Parathyroid adenoma (tissue), 2 donors: ENCODE measurements around the gene CACNA1C.

Experiments
- H2AFZ ChIP-seq: fragments of 300-600 bp; sonication (generic); one replicate; pipeline ENCODE4 v1.7.0; 2017; ENCODE audit warnings: antibody characterized with exemption, mild to moderate bottlenecking
- H3K27ac ChIP-seq: fragments of 300-600 bp; sonication (generic); one replicate; pipeline ENCODE4 v1.7.0; 2017
- H3K27me3 ChIP-seq: fragments of 300-600 bp; sonication (generic); one replicate; pipeline ENCODE4 v1.7.0; 2017; ENCODE audit warnings: low read length; ENCODE audit not compliant: control insufficient read depth, insufficient read depth
- H3K36me3 ChIP-seq: fragments of 300-600 bp; sonication (generic); one replicate; pipeline ENCODE4 v1.7.0; 2017; ENCODE audit warnings: low read length; ENCODE audit not compliant: control insufficient read depth, insufficient read depth
- H3K4me1 ChIP-seq: fragments of 300-600 bp; sonication (generic); one replicate; pipeline ENCODE4 v1.7.0; 2017; ENCODE audit warnings: control low read depth
- H3K4me2 ChIP-seq: fragments of 300-600 bp; sonication (generic); one replicate; pipeline ENCODE4 v1.7.0; 2017; ENCODE audit warnings: low read length
- H3K4me3 ChIP-seq: fragments of 300-600 bp; sonication (generic); one replicate; pipeline ENCODE4 v1.7.0; 2017; ENCODE audit warnings: low read depth, low read length
- H3K79me2 ChIP-seq: fragments of 300-600 bp; sonication (generic); one replicate; pipeline ENCODE4 v1.7.0; 2017; ENCODE audit warnings: control low read depth
- H3K9ac ChIP-seq: fragments of 300-600 bp; sonication (generic); one replicate; pipeline ENCODE4 v1.7.0; 2017; ENCODE audit warnings: mild to moderate bottlenecking
- H3K9me3 ChIP-seq: fragments of 300-600 bp; sonication (generic); one replicate; pipeline ENCODE4 v1.7.0; 2017; ENCODE audit warnings: low read length; ENCODE audit not compliant: control insufficient read depth
- TF ChIP-seq, protein P1 (sequence below): fragments of 300-600 bp; sonication (generic); IDR thresholded peaks from one replicate; pipeline ENCODE4 v1.7.0; 2017; ENCODE audit warnings: antibody characterized with exemption, mild to moderate bottlenecking
- donor health status: primary hyperparathyroidism.

The CACNA1C gene

DNA sequence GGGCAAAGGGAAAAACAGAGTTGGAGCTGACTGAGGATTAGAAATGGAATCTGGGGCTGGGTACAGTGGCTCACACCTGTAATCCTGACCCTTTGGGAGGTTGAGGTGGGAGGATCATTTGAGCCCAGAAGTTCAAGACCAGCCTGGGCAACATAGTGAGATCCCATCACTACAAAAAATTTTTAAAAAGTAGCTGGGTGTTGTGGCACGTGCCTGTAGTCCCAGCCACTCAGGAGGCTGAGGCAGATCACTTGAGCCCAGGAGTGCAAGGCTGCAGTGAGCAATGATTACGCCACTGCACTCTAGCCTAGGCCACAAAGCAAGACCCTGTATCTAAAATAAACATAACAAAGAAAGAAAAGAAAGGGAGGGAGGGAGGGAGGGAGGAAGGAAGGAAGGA lies 33.7 kb upstream of the CACNA1C start:
- Histone ChIP-seq H3K27ac (no peak overlapping the region), H3K27me3 (no peaks in the 10 kb centered on the region), H3K36me3 (no peaks in the 10 kb centered on the region)

DNA sequence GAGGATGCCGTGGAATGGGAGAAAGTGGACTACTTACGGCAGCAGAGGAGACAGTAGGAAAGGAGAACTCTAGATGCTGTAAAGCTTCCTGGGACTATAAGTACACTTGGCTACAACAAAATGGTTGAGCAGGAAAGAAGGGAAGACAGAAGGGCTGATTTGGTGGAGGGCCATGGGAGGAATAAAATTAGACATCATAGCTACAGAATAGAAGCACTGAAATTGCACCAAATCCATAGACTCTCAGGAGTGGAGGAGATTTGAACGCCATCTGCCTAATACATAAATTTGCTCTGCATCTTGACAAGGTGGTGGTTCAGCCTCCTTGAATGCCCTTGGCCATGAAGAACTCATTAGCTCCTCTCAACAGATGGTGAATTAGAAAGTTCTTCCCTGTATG lies 32.3 kb upstream of the CACNA1C start:
- H3K9ac ChIP-seq, result no peak overlapping the region
- H3K36me3 ChIP-seq, result no peaks in the 10 kb centered on the region
- TF ChIP-seq, protein P1, sequence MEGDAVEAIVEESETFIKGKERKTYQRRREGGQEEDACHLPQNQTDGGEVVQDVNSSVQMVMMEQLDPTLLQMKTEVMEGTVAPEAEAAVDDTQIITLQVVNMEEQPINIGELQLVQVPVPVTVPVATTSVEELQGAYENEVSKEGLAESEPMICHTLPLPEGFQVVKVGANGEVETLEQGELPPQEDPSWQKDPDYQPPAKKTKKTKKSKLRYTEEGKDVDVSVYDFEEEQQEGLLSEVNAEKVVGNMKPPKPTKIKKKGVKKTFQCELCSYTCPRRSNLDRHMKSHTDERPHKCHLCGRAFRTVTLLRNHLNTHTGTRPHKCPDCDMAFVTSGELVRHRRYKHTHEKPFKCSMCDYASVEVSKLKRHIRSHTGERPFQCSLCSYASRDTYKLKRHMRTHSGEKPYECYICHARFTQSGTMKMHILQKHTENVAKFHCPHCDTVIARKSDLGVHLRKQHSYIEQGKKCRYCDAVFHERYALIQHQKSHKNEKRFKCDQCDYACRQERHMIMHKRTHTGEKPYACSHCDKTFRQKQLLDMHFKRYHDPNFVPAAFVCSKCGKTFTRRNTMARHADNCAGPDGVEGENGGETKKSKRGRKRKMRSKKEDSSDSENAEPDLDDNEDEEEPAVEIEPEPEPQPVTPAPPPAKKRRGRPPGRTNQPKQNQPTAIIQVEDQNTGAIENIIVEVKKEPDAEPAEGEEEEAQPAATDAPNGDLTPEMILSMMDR, result no peak
- H3K4me3 ChIP-seq, result no peak overlapping the region
- no peak overlapping the region for H3K4me2 ChIP-seq
- no peaks in the 10 kb centered on the region for H3K4me1 ChIP-seq
- no peaks in the 10 kb centered on the region for H3K27me3 ChIP-seq
- H3K9me3 ChIP-seq, result no peaks in the 10 kb centered on the region
- no peak overlapping the region for H2AFZ ChIP-seq
- H3K79me2 ChIP-seq, result no peaks in the 10 kb centered on the region
- no peak overlapping the region for H3K27ac ChIP-seq

More for the DNA sequence above, 33.7 kb upstream of the CACNA1C start:
- Histone ChIP-seq H3K4me2 (no peak overlapping the region), H3K9ac (no peak overlapping the region), H3K9me3 (no peaks in the 10 kb centered on the region), H3K4me1 (peaks cover 4% of the 10 kb centered on the region), H3K4me3 (no peak overlapping the region), H3K79me2 (no peaks in the 10 kb centered on the region), H2AFZ (no peak overlapping the region)
- TF ChIP-seq, protein P1, result no peak

DNA sequence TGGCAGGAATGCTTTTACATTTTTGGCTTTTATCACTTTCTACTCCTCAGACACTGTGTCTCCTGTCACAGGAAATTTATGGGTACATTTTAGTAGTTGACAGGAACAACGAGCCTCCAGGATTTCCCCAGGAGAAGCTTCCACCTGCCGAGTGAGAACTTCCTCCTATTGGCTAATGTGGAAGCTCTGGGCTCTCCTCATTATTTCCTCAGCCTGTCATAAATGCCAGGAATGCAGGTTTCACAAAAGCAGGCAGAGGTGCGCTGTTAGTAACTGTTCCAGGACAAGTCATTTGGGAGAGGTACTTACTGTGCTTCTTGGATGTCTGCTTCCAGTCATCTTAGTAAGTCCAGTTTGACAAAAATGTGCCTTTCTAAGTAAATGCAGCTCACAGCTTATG lies 29.4 kb upstream of the CACNA1C start:
- no peaks in the 10 kb centered on the region for H3K36me3 ChIP-seq
- H3K4me2 ChIP-seq, result no peak overlapping the region
- H3K27me3 ChIP-seq, result no peaks in the 10 kb centered on the region
- no peak overlapping the region for H3K27ac ChIP-seq
- H3K9ac ChIP-seq, result no peak overlapping the region
- H3K79me2 ChIP-seq, result no peaks in the 10 kb centered on the region
- TF ChIP-seq, protein P1, result no peak
- H3K4me1 ChIP-seq, result no peaks in the 10 kb centered on the region
- H3K4me3 ChIP-seq, result no peak overlapping the region
- no peak overlapping the region for H2AFZ ChIP-seq
- no peaks in the 10 kb centered on the region for H3K9me3 ChIP-seq

DNA sequence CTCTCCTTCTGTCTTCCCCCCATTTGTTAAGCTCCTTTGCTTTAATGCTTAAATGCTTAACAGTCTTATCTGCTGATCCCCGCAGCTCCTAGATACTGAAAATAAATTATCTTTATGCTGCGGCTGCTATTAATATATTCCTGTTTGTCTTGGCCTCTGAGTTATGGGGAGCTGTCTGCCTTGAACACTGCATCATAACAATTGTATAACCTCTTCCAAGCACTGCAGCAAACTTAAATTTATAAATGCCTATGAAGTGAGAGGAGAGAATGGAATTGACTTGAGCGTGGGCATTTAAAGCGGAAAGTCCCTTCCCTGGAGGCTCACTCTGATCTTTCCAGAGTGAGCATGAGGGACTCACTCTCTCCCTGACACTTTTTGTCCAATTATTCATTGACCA lies 25.4 kb upstream of the CACNA1C start:
- Histone ChIP-seq H3K27me3 (no peaks in the 10 kb centered on the region), H3K36me3 (no peaks in the 10 kb centered on the region), H3K4me3 (no peak overlapping the region), H3K27ac (no peak overlapping the region), H3K9me3 (no peaks in the 10 kb centered on the region), H3K4me1 (no peaks in the 10 kb centered on the region), H3K9ac (no peak overlapping the region), H3K79me2 (no peaks in the 10 kb centered on the region), H2AFZ (no peak overlapping the region), H3K4me2 (no peak overlapping the region)
- TF ChIP-seq, protein P1, result no peak

DNA sequence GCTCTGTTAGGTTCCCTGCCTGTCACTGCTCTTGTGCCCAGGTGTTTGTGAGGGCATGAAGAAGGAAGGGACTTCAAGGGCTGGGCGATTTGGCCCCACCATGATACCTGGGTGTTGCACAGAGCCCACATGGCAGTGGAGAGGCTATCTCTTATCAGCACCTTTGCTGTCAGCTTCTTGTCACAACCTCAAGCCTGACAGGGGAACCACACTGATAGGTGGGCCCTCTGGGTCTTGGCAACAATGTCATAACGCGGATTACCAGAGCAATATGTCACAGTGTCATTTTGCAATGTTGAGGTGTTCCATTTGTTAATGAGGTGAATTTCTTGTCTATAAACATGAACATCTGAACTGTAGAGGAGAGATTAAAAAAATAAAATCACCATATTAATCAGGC lies 22.9 kb upstream of the CACNA1C start:
- Histone ChIP-seq H3K27me3 (no peaks in the 10 kb centered on the region), H2AFZ (no peak overlapping the region), H3K4me3 (no peak overlapping the region), H3K27ac (no peak overlapping the region), H3K4me2 (no peak overlapping the region), H3K9me3 (no peaks in the 10 kb centered on the region), H3K4me1 (peaks cover 4% of the 10 kb centered on the region), H3K79me2 (no peaks in the 10 kb centered on the region), H3K36me3 (no peaks in the 10 kb centered on the region), H3K9ac (no peak overlapping the region)
- TF ChIP-seq, protein P1, result no peak
